Stimulated activated CD4-positive, alpha-beta T cell treated with anti-CD3 and anti-CD28 coated beads, Interleukin-4, amount 100 ng/mL, for 24 hours (primary cell): Measurements from ENCODE around the gene KLHDC9.

ENCODE experiments used
- DNase-seq: peaks from one replicate; pipeline ENCODE4 v3.0.0-alpha.2; 2020

KLHDC9 gene

DNA sequence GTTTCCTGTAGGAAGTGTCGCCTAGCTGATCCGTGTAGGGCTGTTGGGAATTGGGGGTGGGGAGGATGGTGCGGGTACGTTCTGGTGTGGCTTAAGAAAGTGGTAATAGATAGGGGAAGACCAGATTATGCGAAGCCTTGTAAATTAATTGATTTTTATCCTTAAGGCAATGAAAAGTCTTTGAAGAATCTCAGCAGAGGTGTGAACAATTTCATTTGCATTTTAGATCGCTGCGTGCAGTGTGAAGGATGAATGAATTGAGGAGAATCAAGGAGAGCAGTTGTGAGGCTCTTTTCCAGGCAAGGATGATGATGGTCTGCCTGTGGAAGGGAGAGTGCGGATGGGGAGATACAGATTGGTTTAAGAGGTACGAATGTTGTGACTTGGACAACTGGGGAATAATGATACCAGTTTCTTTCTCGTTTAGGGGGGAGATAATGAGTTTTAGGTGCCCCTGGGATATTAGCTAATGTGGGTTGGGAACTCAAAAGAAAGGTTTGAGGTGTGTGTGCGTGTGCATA, 35.1 kb downstream of the KLHDC9 start:
- DNase-seq: no peak

DNA sequence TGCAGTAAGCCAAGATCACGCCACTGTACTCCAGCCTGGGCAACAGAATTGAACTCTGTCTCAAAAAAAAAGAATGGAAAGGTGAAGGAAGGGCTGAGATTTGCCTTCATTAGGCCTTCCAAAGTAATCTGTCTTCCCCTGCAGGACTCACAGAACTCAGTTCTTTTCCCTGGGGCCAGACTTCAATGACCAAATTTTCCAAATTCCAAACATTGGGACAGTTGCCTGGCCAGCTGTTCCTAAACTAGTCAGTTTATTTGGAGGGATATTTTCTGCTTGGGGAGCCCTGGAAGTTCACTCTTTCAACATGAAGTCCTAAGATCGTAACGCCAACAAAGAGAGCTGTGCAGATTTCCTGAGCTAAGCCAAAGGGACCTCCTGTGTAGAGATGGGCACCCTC, 39.7 kb downstream of the KLHDC9 start:
- no peak for DNase-seq

DNA sequence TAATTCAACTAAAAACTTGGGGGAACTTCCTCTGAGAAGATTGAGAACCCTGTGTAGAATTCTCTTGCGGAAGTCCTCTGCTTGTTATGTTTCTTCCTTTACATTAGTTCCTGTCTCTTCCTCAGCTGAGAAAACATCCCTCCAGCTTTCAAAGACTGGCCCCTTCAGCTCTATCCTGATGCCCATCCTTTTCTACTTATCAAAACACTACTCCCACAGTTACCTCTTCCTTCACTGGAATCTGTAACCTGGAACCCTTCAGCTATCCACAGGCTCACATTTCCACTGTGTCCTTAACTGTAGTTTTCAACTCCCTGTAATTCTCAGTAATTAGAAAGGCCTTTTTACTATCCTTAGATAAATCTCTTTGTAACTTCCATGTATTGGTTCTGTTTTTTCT, 40.3 kb downstream of the KLHDC9 start:
- no peak for DNase-seq

DNA sequence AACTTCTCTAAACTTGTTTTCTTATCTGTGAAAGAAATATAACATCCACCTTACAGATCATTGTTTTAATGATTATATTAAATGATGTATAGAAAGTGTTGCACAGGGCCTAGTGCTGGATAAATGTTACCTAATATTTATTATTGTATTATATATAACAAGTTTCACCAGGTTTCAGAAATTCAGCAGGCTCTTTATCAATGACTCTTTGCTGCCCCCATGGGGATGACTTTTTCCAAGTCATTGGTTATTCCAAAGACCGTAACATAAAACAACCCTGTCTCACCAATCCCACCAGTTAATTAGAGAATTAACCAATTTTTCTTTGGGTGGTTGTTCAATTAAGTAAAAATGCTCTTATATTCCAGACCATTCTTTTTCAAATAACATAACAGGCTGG, 41.6 kb downstream of the KLHDC9 start:
- DNase-seq: peak; percentile 54

DNA sequence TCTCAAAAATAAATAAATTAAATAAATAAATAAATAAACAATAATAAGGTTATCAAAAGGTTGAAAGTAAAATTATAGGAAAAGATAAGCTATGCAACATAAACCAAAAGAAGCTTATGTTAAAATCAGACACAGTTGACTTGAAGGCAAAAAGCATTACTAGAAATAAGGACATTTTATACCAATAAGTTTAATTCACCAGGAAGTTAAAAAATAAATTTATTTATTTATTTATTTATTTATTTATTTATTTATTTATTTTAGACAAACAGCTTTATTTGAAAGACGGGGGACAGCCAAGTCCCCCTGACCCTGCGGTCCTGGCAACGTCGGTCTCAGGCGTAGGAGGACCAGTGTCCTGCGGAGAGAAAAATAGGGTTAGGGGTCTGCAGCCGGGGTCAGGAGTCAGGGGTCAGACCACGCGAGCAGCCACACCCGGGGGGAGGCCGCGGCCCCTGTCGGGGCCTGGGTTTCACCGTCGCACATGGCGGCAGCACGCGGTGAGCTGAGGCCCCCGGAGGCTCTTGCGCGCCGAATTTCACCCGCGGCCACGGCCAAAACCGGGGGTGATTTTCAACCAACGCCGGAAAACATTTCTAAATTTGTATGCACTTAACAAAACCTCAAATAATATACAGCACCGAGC, 42.7 kb downstream of the KLHDC9 start:
- no peak for DNase-seq

DNA sequence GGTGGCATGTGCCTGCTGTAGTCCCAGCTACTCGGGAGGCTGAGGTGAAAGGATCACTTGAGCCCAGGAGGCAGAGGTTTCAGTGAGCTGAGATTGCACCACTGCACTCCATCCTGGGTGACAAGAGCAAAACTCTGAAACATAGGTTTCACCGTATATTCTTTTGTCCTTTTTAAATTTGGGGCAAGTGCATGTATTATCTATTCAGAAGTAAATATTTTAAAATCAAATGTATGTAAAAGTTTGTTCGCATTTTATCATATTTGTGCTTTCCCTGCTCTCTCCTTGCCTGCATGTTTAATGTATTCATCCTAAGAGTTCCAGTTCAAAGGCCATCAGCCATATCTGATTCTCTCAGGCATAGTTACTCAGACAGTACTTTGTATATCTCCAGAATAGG, 47.7 kb downstream of the KLHDC9 start:
- no peak for DNase-seq
